ENCODE measurements around the gene UNC5B.
"Not testable (repeated sequence)": the region's sequence is repeated elsewhere in the genome, so short reads cannot be mapped to it uniquely, and the experiment has no call there.

The UNC5B gene

GRCh38 chr10:71209731-71210541, 2.4 kb upstream of the UNC5B start:
- no peak for DNase-seq

- DNase-seq, result no peak
Observed at GRCh38 chr10:71210542-71210871, 1.9 kb upstream of the UNC5B start.

- DNase-seq, result no peak
Observed at GRCh38 chr10:71211053-71211452, 1.3 kb upstream of the UNC5B start.

- no peak for DNase-seq
Observed at GRCh38 chr10:71211775-71212317, 524 bp upstream of the UNC5B start.

GRCh38 chr10:71213127-71213621, 804 bp downstream of the UNC5B start:
- DNase-seq, result peak; percentile 55 to 73

- DNase-seq, result no peak
Observed at GRCh38 chr10:71213761-71214440, 1.5 kb downstream of the UNC5B start.

- no peak for DNase-seq
Observed at GRCh38 chr10:71214641-71215559, 2.5 kb downstream of the UNC5B start.

- DNase-seq, result no peak
Observed at GRCh38 chr10:71216363-71216695, 4.0 kb downstream of the UNC5B start.

- DNase-seq, result no peak
Observed at GRCh38 chr10:71216751-71217265, 4.4 kb downstream of the UNC5B start.

GRCh38 chr10:71217266-71218045, 5.1 kb downstream of the UNC5B start:
- DNase-seq, result peak in 1 of 2 experiments; percentile 25

GRCh38 chr10:71218046-71218650, 5.8 kb downstream of the UNC5B start:
- DNase-seq, result no peak

GRCh38 chr10:71218651-71219050, 6.3 kb downstream of the UNC5B start:
- DNase-seq, result no peak

GRCh38 chr10:71219236-71219917, 7.0 kb downstream of the UNC5B start:
- not testable (repeated sequence) for DNase-seq

- DNase-seq, result no peak
Observed at GRCh38 chr10:71219918-71220688, 7.7 kb downstream of the UNC5B start.

- no peak for DNase-seq
Observed at GRCh38 chr10:71220689-71221540, 8.5 kb downstream of the UNC5B start.

GRCh38 chr10:71221586-71222202, 9.3 kb downstream of the UNC5B start:
- DNase-seq, result no peak

- no peak for DNase-seq
Observed at GRCh38 chr10:71222601-71223346, 10.4 kb downstream of the UNC5B start.

Measured in Kasumi-1 (cell line).